DMS79 (cell line): ENCODE results near the gene EGFLAM.
"Not testable (repeated sequence)": the region's sequence is repeated elsewhere in the genome, so short reads cannot be mapped to it uniquely, and the experiment has no call there.

Experiments
- DNase-seq: peaks from one replicate; lab custom pipeline; 2025; lab: John Stamatoyannopoulos, UW

EGFLAM gene

DNA sequence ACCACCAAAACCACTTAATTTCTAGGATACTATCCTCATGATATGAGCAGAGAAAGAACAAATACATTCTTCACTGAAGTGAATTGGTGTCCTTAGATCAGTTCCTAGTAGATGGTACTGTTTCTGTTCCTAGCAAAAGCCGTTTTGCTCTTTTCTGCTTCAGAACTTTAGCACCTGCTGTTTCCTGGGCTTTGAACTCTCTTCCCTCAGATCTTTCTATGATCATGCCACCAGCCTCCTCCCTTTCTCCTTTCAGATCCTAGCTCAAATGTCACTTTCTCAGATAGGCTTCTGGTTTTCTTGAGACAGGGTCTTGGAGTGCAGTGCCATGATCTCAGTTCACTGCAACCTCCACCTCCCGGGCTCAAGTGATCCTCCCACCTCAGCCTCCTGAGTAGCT lies 118.0 kb downstream of the EGFLAM start:
- no peak for DNase-seq

DNA sequence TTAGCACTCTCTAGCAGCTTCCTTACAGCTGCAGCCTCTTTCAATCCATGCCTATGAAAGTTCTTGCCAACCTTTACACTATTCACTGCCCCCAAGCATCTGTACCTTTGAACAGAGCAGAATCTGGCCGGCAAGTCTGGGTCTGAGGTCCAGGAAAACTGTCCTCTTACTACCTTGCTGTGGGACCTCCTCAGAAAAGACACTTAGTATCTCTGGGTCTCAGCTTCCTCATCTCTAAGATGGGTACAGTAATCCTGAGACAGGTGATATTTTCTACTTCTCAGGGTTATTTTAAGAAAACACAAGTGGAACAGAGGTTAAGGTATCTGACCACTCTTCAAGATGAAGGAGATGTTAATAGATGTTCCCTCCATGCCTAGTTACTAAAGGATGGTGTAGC lies 120.2 kb downstream of the EGFLAM start:
- no peak for DNase-seq

DNA sequence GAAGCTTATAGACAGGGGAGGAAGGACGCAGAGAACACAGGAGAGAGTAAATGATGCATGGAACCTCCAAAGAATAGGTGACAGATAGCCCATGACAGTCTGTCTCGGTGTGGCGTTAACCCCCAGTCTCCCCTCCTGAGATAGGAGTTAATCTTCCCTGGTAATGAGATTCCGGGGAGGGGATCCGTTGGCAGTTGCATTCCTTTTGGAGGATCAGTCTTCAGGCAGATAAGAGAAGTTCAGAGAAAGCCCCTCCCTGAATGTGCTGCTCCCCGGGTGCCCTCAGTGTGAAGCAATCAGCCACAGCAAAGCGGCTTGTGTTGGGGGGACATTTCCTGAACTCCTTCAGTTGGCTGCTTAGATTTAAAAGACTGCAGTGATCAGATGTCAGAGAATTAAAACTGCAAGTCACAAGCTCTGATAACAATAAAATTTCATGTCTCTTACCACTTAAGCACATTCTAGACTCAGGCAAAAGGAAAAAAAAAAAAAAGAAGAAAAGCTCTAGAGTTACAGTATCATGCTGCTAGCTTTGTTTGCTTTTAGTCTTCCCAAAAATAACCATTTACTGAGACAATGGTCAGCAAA lies 121.1 kb downstream of the EGFLAM start:
- DNase-seq, result no peak

DNA sequence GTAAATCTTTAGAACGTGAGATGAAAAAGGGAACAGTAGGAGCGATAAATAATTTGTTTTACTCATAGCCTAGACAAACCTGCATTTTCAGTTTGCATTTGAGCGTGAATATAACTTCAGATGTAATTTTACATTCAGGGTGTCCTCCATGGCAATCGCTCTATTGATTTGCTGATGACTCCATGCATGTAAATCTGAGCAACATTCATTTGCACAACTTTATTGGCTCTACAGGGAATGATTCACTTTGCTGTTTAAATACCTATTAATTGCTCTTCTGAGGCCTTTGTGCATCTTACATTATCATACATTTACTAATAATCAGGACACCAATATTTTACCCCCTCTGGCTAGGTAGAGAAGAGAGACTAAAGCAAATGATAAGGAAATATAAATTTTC lies 122.2 kb downstream of the EGFLAM start:
- DNase-seq, result no peak

DNA sequence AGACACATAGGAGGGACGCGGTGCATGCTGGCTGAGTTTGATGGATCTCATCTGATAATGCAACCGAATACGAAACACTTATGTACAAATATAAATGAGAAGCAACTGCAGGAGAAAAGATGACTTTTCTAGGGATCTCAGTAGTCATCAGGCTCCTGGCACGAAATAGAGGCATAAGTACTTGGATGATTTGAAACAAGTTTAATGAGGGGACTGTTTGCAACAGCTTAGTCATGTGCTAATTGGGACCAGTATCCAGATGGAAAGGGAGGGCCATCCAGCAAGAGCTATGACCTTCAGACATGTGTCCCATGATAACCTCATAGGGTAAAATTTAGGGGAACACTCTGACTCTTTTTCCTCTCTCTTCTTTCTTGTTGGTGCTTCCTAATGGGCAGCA lies 123.0 kb downstream of the EGFLAM start:
- DNase-seq, result no peak

DNA sequence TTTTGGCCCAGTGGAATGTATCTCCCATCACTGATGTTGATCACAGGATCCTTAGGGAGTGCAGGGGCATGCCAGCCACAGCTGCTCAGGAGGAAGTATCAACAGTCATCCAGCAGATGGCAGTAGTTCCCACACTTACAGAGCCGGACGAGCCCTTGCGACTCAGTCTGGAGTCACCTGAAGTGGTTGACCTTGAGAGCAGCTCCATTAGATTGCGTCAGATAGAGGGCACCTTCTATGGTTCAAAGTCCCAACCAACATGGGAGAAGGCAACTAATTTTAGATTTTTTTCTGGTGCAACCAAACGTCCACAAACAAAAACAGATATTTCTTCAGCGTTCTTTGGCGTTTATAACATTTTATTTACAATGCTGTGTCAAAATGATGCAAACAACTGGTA lies 124.5 kb downstream of the EGFLAM start:
- DNase-seq, result no peak

DNA sequence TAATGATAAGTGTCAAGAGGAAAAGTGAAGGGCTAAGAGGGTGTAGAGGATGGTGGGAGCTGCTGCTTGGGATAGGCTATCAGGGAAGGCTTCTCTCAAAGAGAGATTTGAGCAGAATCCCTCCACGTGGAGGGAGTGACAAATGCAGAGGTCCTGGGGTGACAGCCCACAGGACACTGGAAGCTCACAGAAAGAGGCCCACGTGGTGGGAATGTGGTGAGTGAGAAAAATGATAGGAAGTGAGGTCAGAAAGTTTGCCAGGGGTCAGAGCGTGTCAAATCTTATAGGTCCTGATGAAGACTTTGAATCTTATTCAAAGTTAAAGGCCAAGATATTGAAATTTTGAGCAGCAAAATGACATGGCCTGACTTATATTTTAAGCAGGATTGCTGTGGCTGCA lies 125.3 kb downstream of the EGFLAM start:
- no peak for DNase-seq

DNA sequence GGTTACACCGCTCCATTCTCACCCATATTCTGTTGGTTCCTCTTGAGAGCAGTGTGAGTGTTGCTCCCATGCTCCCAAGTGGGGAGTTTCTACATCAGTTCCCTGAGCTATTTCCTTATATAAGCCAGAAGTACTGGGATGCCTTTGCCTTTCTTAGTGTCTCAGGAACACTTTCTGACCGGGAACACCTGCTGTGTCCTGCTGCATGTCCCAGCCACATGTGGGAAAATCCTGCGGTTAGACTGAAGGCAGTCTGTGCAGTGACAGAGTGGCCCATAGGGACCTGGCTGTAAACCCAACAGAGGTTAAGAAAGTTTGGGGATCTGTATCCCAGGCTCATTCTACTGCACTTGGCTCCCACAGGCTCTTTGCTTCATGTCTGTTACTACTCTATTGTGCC lies 126.0 kb downstream of the EGFLAM start:
- no peak for DNase-seq

DNA sequence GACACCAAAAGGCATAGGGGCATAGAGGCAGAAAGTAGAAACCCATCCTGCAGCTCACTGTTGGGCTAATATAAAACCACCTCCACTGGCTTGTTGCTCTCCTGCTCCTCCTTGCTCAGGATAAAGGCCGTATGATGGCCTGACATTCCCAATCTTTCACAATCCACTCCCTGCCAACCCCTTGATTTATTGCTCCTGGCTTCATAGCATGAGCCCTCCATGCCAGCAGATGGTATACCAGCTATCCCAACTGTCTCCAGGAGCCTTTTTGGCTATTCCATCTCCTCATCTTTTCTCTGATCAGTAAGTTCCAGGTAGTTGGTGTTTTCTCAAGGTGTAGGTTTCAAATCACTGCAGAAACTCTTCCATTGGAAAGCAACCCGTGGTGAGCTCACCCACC lies 128.8 kb downstream of the EGFLAM start:
- DNase-seq, result no peak

DNA sequence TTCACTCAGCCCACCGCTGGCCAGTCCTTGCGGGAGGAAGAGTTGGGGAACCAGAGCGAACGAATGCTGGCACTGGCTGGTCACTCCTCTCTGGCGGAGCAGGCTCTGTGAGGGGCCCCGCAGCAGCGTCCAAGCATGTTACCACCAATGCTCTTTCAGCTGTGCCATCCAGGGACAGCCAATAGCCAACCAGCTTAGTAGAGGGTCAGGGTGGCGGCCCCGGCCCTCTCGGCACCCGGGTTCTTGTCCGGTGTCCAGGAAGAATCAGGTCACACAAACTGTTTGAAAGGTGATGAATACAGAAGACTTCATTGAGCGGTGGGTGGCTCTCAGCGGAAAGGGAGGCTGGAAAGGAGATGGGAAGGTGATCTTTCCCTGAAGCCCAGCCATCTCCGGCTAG lies 135.3 kb downstream of the EGFLAM start:
- DNase-seq, result no peak

DNA sequence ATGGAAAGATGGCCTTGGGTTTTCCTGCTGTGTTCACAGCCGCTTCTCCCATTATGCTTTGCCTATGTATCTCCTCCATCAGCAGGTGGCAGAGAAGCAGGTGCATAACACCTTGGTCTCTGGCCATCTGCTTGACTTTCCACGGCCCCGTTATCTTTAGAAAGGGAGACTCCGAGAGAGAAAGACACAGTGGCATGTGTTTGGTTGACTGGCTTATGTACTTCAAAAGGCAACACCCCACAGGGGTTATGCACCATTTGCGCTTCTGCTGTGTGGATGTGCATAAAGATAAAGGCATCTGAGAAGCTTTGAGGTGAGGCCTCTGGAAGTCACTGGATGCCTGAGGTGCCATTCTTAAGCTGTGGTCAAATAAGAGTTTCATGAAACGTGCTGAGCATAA lies 138.4 kb downstream of the EGFLAM start:
- DNase-seq, result no peak

DNA sequence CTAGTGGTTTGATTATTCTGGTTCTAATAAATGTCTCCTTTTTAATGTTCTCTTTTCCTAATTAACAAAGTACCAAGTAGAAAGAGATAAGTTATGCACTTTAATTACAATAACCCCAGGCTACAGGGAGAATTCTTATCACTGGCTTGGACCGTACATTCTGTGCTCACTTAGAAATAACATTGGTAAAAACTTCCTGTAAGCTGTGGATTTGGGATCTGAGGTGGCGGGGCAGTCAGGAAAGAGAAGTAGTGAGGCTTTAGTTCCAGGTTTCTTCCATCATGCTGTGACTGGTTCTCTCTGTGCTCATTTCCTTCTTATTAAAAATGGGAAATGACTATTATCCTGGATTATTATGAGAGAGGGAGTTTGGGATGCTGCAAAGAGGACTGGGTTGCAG lies 142.0 kb downstream of the EGFLAM start:
- no peak for DNase-seq

DNA sequence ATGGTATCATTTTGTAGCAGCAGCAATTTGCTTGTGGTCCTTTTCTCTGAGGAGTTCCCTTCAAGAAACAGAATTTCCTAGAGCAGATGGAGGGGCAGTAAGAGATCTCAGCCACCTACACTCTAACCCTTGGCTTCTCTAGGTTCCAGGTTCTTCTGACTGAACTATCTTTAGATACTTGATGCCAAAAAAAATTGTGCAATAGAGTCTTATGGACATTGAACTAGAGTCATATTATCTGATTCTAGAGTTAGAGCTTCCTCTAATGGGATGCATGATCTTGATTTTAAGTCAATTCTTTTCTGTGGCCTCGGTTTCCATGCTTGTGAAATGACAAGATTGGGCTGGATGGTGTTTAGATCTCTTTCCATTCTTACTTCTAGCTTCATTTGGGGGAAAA lies 142.8 kb downstream of the EGFLAM start:
- DNase-seq, result no peak

DNA sequence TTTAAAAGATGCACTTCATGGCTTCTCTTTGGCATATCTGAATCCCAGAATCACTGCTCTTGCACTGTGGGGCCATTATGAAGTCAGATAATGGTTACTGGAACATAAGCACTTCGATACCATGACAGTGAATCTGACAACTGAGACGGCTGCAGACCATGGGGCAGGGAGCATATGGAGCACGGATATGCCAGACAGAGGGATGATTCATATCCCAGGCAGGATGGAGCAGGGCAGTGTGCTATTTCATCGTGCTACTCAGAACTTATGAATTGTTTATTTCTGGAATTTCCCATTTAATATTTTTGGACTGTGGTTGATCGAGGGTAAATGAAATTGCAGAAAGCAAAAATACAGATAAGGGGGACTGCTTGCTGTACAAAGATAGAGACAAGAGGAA lies 145.0 kb downstream of the EGFLAM start:
- DNase-seq, result no peak

DNA sequence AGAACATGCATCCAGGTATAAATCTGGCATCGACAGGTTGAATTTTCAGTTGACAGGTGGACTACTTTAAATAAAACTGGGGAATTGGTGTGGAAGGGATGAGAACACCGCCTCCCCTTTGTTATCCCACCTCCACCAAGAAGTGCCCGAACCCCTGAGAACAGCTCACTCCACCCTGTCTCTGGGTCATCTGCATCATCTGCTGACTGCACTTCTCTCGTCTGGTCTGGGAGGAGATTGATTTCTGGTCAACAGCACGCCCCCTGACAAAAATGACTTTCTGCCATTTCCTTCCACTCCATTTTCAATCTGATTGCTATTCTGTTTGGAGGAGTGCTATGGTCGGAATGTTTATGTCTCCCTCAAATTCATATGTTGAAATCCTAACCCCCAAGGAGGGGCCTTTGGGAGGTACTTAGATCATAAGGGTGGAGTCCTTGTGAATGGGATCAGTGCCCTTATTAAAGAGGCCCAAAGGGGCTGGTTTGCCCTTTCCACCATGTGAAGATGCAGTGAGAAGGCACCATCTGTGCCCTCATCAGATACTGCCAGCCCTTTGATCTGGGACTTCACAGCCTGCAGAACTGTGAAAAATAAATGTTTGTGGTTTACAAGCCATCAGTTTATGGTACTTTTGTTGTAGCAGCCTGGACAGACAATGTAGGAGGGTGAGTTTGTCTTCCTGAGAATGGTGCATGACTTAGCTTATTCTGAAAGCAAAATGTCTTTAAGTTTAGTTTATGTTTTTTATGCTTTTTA lies 145.7 kb downstream of the EGFLAM start:
- no peak for DNase-seq

DNA sequence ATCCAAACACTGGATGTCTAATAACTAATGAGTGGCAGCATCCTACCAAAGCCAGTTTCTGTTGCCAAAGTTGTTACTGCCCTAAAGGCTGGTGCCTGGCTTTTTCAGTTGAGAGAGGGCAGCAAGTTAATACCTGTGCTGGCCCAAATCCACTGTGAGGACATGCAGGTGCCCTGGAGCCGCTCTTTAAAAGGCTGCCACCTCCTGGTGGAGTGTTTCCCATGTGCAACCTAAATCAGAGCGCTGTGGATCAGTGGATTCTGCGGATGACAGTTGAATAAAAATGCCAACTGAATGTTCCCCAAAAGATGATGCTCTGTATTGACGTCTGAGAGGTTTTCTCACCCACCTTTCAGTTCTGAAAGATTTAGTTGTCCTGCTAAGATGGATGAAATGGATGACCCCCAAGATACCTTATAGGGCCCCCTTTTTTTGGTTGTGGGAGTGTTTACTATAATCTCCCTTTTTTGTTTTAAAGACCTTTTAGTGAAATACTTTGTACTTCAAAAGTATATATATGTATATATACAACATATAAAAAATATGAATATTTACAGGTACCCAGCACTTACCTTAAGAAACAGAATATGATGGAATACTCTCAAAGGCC lies 146.4 kb downstream of the EGFLAM start:
- DNase-seq, result no peak

DNA sequence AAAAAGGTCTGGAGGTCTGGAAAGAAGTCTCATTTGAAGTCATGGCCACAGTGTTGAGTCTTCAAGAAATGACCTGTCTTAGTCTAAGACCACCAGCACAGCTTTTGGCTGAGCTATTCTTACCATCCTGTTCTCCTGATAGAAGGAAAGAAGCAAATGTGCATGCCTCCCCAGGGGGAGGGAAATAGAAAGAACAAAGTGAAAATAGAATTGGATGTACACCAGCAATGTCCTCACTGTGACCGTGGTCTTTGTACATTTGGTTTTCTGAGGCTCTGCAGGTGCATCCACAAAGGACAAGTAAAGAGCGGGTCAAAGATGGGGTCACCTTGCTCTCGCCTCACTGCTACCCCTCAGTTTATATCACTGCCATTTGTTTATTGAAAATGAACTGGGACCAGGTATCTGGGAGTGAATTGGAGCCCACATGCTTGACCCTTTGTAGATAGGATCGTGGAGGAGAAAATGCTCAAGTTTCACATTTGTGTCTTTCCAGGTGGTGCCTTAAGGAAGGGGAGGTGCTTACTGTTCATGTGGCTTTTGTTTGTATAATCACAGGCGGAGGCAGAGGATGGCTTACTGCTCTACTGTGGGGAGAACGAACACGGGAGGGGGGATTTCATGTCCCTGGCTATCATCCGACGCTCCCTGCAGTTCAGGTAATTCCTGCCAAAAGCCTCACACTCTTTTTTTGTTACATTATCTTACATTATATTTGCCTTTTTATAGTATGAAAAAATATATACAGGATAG lies 150.3 kb downstream of the EGFLAM start:
- DNase-seq, result no peak

DNA sequence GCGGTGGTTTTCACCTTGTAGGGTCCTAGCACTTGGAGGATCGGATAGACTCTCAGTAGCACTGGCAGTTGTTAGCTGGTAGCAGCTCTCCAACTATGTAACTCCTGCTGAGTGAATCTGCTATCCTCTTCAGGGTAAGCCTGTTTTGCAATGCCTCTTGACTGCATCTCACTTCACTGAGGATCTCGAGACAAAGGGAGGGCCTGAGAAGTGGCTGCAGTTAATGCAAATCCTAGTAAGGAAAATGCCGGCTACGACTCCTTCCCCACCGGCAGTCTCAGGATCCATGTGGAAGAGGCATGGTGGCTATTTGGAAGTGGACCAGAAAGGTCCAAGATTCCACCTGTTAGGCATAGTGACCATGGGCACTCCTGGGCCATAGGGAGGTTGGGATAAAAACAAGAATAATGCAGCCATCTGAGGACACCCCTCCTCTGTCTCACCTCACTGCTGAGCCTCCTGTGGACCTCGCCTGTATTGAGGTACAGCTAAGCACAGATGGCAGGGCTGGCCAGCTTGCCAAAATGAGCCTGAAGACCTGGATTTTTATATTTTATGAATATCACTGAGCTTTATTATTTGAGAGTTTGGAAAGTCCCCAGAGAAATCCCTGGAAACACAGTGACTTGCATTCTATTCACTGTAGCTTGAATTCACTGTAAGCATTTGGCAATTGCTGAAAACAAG lies 152.1 kb downstream of the EGFLAM start:
- DNase-seq, result no peak

DNA sequence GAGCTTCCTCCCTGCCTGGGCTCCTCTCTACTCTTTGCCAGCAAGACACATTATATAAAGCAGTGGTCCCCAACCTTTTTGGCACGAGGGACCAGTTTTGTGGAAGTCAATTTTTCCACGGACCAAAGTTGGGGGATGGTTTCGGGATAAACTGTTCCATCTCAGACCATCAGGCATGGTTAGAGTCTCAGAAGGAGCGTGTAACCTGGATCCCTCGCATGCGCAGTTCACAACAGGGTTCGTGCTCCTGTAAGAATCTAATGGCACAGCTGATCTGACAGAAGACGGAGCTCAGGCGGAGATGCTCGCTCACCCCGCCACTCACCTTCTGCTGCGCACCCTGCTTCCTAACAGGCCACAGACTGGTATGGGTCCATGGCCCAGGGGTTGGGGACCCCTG lies 155.3 kb downstream of the EGFLAM start:
- no peak for DNase-seq

DNA sequence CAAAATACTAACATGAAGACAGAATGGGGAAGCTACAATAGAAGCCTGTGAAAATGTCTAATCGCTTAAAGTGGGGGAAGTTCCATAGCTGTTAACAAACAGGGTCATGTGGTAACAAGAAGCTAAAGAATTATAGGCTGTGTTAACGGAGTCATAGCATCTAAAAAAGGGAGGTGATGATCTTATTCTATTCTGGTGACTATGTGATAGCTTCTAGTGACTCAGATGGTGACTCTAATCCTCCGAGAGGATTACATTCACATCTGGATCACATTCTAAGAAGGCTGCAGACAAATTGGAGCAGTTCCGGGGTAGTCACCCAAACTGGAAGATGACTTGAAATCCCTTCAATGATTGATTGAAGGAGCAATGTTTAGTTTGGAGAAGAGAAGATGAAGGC lies 156.0 kb downstream of the EGFLAM start:
- no peak for DNase-seq

DNA sequence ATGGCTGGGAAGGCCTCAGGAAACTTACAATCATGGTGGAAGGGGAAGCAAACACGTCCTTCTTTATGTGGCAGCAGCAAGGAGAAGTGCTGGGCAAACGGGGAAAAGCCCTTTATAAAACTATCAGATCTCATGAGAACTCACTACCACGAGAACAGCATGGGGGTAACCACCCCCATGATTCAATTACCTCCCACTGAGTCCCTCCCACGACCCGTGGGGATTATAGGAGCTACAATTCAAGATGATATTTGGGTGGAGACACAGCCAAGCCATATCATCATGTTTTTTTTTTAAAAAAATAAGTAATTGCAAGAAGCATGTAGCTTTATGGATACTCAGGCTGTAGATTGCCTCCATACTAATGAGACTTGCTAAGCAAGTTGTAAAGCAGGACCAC lies 157.4 kb downstream of the EGFLAM start:
- not testable (repeated sequence) for DNase-seq

DNA sequence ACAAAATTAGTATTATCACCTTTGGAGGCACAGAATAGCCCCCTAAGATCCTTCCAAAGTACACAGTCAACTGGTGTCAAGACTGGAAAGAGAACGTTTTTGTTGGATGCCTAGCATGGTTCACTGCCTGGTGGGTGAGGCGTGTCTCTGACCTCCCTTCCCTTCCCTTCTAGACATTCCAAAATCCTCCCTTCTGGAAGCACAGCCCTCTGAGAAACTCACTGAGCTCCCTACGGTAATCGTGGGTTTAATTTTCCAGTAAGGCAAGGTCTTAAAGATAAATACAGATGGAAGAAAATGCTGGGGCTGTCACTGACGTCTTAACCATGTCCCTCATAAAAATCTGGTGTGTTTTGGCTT lies 159.3 kb downstream of the EGFLAM start:
- DNase-seq, result no peak

DNA sequence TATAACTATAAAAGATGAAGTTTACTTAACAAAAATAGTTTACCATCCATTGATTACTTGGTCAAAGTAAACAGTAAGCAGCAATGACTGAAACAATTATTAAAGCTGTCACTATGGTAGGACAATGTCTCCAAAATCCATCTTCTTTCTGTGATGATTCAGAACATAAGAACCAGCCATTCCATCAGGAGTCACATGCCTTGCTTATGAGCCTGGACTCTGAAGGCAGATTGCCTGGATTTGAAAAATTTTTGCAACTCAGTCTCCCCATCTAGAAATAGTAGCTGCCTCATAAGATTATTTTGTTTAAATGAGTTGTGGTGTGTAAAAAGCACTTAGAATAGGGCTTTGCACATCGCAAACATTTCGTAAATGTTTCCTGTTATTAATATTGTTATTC lies 161.9 kb downstream of the EGFLAM start:
- DNase-seq, result no peak
